Activated CD4-positive, alpha-beta T cell treated with anti-CD3 and anti-CD28 coated beads for 36 hours (primary cell): ENCODE results near the gene GC. TPM values are rescaled to one million over a fixed set of nuclear protein-coding genes. Genes with fewer than 3 reads are reported as not detected.
"Not testable (repeated sequence)": the region's sequence is repeated elsewhere in the genome, so short reads cannot be mapped to it uniquely, and the experiment has no call there.

ENCODE experiments used
- ATAC-seq: fragments of 200-7000 bp; cut with Tn5 transposase; one replicate; pipeline ENCODE4 v1.10.0; 2021; ENCODE audit warnings: mild to moderate bottlenecking, moderate library complexity
- CTCF ChIA-PET: fragments of 350-600 bp; sonication (Branson Sonifier 250); formaldehyde crosslinking; loops from one replicate; lab custom pipeline; 2021; ENCODE audit warnings: antibody characterized with exemption; lab: Charles Lee
- POLR2A ChIA-PET: fragments of 350-600 bp; sonication (Branson Sonifier 250); formaldehyde crosslinking; loops from one replicate; lab custom pipeline; 2021; ENCODE audit warnings: antibody characterized with exemption, inconsistent platforms; lab: Charles Lee
- DNase-seq: peaks from one replicate; pipeline ENCODE4 v3.0.0-alpha.2; 2020
- H3K27ac Mint-ChIP-seq: one replicate; pipeline ENCODE4 v1.8.0; 2021; ENCODE audit warnings: mixed read lengths
- H3K27me3 Mint-ChIP-seq: one replicate; pipeline ENCODE4 v1.8.0; 2021; ENCODE audit warnings: mixed read lengths
- H3K36me3 Mint-ChIP-seq: one replicate; pipeline ENCODE4 v1.8.0; 2021; ENCODE audit warnings: low read depth, mixed read lengths
- H3K4me1 Mint-ChIP-seq: one replicate; pipeline ENCODE4 v1.8.0; 2021; ENCODE audit warnings: mixed read lengths
- H3K4me3 Mint-ChIP-seq: one replicate; pipeline ENCODE4 v1.8.0; 2021; ENCODE audit warnings: mild to moderate bottlenecking, moderate library complexity, mixed read lengths
- H3K9me3 Mint-ChIP-seq: one replicate; pipeline ENCODE4 v1.8.0; 2021; ENCODE audit warnings: low read depth, mixed read lengths
- intact Hi-C, 2 experiments: fragments of 100-400 bp; cut with DNase I in 1 of 2; cut with micrococcal nuclease in 1 of 2; formaldehyde crosslinking; loops; one replicate each; pipeline versions ENCODE4 v1.14.2 to v1.15.1; 2022 to 2024; cut with DNase I, micrococcal nuclease
- total RNA-seq, 2 experiments: library from RNA; stranded (reverse); gene quantifications; one replicate each; pipeline ENCODE4 v1.2.3, GENCODE V29; 2021

The GC gene
- total RNA-seq, 2 experiments from 2014 or later, result not detected

DNA sequence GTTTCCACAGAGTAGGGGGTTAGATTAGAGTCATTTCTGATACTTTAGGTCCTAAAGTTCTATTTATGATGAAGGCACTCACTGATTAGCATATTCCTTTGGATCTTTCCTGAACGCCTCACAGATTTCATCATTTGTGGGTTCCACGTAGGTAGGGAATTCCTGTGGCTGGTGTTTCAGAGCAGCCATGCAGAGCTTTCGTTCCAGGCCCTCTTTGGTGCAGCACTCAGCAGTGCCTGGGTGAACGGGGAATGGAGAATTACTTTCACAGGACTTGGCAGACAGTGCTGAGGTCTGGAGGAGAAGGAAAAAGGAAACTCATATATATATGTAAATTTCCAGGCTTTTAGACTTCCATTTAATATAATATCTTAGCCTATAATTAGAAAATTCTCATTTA is 18.5 kb downstream of the GC start:
- H3K9me3 Mint-ChIP-seq, result no peaks in the 10 kb centered on the region
- intact Hi-C loops, result no loop called here
- H3K27me3 Mint-ChIP-seq, result peaks cover 2% of the 10 kb centered on the region
- H3K4me3 Mint-ChIP-seq, result no peak overlapping the region
- H3K27ac Mint-ChIP-seq, result no peak overlapping the region
- no peak for DNase-seq
- H3K4me1 Mint-ChIP-seq, result no peaks in the 10 kb centered on the region
- ChIA-PET POLR2A (no interaction called here), CTCF (no interaction called here)
- no peaks in the 10 kb centered on the region for H3K36me3 Mint-ChIP-seq
- ATAC-seq, result no peak

- H3K4me3 Mint-ChIP-seq, result no peak overlapping the region
- intact Hi-C loops, result no loop called here
- no peak for DNase-seq
- no peaks in the 10 kb centered on the region for H3K4me1 Mint-ChIP-seq
- H3K9me3 Mint-ChIP-seq, result no peaks in the 10 kb centered on the region
- H3K27me3 Mint-ChIP-seq, result peaks cover 3% of the 10 kb centered on the region
- no peaks in the 10 kb centered on the region for H3K36me3 Mint-ChIP-seq
- ChIA-PET POLR2A (no interaction called here), CTCF (no interaction called here)
- ATAC-seq, result no peak
- no peak overlapping the region for H3K27ac Mint-ChIP-seq
Observed at GRCh38 chr4:71752383-71753042, 31.4 kb downstream of the GC start.

DNA sequence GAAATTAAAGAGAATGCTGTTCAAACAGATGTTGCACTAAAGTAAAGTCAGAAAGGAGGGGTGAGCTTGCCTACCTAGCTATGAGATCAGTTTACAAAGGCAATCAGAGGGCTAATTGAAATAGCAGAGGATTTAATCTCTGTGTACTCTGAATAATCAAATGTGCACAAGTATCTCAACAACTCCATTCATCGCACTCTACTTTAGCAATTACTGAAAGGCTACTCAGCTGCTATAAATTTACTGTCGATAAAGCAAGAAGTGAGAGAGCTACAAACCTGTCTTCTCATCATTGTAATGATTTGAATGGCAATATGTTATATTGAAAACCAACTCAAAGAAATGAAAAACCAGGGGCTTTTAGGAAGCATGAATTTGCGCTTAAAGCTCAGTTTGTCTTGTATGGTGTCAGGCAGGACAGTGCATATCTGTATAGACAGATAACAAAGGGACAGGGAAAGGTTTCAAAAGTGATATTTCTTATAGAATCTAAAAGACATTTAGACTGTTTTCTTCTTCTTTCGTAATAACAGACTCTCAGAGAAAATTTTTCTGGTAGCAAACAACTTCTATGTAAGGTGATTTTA is 34.8 kb downstream of the GC start:
- CTCF ChIA-PET, result no interaction called here
- no peaks in the 10 kb centered on the region for H3K9me3 Mint-ChIP-seq
- POLR2A ChIA-PET, result no interaction called here
- intact Hi-C loops, result no loop called here
- H3K27me3 Mint-ChIP-seq, result peaks cover 6% of the 10 kb centered on the region
- H3K27ac Mint-ChIP-seq, result no peak overlapping the region
- no peaks in the 10 kb centered on the region for H3K36me3 Mint-ChIP-seq
- DNase-seq (no peak), ATAC-seq (no peak)
- no peaks in the 10 kb centered on the region for H3K4me1 Mint-ChIP-seq
- no peak overlapping the region for H3K4me3 Mint-ChIP-seq

GRCh38 chr4:71746379-71746778 is 37.5 kb downstream of the GC start:
- Mint-ChIP-seq H3K4me3 (no peak overlapping the region), H3K27ac (no peak overlapping the region), H3K36me3 (no peaks in the 10 kb centered on the region), H3K9me3 (no peaks in the 10 kb centered on the region), H3K27me3 (peaks cover 11% of the 10 kb centered on the region), H3K4me1 (no peaks in the 10 kb centered on the region)
- ChIA-PET POLR2A (no interaction called here), CTCF (no interaction called here)
- no peak for DNase-seq
- intact Hi-C loops, result no loop called here
- no peak for ATAC-seq

DNA sequence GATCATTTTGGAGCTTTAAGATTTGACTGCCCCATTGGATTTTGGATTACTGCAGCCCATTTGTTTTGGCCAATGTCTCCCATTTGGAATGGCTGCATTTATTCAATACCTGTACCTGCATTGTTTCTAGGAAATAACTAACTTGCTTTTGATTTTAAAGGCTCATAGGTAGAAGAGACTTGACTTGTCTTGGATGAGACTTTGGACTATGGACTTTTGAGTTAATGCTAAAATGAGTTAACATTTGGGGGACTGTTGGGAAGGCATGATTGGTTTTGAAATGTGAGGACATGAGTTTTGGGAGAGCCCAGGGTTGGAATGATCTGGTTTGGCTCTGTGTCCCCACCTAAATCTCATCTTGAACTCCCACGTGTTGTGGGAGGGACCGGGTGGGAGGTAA is 45.1 kb downstream of the GC start:
- H3K4me1 Mint-ChIP-seq, POLR2A ChIA-PET, DNase-seq, H3K36me3 Mint-ChIP-seq, CTCF ChIA-PET, H3K27me3 Mint-ChIP-seq, H3K4me3 Mint-ChIP-seq, H3K27ac Mint-ChIP-seq, ATAC-seq, intact Hi-C loops, H3K9me3 Mint-ChIP-seq: not testable (repeated sequence)

- H3K9me3 Mint-ChIP-seq, result peaks cover 8% of the 10 kb centered on the region
- H3K4me3 Mint-ChIP-seq, result no peak overlapping the region
- ATAC-seq (no peak), DNase-seq (no peak)
- no peaks in the 10 kb centered on the region for H3K4me1 Mint-ChIP-seq
- ChIA-PET CTCF (no interaction called here), POLR2A (no interaction called here)
- no peaks in the 10 kb centered on the region for H3K36me3 Mint-ChIP-seq
- H3K27me3 Mint-ChIP-seq, result peaks cover 5% of the 10 kb centered on the region
- no peak overlapping the region for H3K27ac Mint-ChIP-seq
- intact Hi-C loops, result loop anchor here in 1 of 2 experiments (5.0 kb wide), 1 partner anchor 570 kb away; no protein-coding TSS in a partner anchor
Observed at GRCh38 chr4:71732706-71733105, 51.2 kb downstream of the GC start.

DNA sequence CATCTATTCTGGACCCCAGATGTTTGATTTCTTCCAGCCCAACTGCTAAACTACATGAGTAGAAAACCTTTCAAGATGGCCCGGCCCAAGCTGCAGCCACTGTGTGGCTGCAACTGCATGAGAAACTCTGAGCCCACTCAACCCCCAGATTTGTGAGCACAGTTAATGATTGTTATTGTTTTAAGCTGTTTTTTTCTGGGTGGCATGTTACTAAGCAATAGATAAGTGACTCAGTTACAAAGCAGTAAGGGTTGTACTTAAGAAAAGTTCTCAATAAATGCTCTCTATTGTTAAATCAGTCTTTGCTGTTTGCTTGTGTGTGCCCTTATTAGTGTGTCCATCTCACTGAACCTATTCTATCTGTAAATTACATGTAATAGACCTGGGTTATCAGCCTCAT is 51.8 kb downstream of the GC start:
- DNase-seq (no peak), ATAC-seq (no peak)
- Mint-ChIP-seq H3K4me1 (no peaks in the 10 kb centered on the region), H3K27me3 (peaks cover 7% of the 10 kb centered on the region), H3K36me3 (no peaks in the 10 kb centered on the region), H3K4me3 (no peak overlapping the region), H3K27ac (no peak overlapping the region), H3K9me3 (peaks cover 2% of the 10 kb centered on the region)
- POLR2A ChIA-PET, result no interaction called here
- intact Hi-C loops, result loop anchor here in 1 of 2 experiments (5.0 kb wide), 1 partner anchor 570 kb away; no protein-coding TSS in a partner anchor
- CTCF ChIA-PET, result no interaction called here

GRCh38 chr4:71729856-71730255 is 54.0 kb downstream of the GC start:
- ChIA-PET POLR2A (no interaction called here), CTCF (interaction anchor here (0.7 kb wide), 1 partner anchor 11 kb away, joined by 3 read pairs; no protein-coding TSS in a partner anchor)
- no peak for ATAC-seq
- Mint-ChIP-seq H3K27me3 (peaks cover 9% of the 10 kb centered on the region), H3K4me1 (no peaks in the 10 kb centered on the region), H3K36me3 (no peaks in the 10 kb centered on the region), H3K27ac (no peak overlapping the region), H3K9me3 (no peaks in the 10 kb centered on the region), H3K4me3 (no peak overlapping the region)
- intact Hi-C loops, result loop anchor here in 1 of 2 experiments (5.0 kb wide), 1 partner anchor 572 kb away; no protein-coding TSS in a partner anchor
- no peak for DNase-seq

DNA sequence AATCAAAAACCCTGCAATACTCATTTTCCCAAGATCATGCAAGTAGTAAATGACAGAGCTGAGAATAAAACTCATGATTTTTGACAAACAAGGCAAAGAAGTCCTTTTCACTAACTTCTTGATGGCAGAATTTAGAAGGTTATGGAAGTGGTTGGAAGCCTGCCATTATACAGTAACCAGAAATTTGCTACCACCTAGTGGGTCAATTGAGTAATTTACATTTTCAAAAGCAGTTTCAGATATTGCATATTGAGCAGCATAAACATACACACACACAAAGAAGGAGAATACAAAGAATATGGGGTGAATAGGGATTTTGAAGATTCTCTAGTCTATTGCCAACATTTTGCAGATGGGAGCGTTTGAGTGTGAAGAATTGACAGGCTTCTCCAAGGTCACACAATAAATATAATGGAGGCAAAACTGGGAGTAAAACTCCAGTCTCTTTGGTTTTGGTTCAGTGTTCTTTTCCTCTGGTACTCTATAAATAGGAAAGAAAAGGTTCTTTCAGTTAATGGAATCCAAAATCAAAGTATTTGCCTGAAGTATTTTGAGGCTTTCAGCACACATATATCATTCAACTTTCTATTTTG is 70.2 kb downstream of the GC start:
- H3K9me3 Mint-ChIP-seq, result no peaks in the 10 kb centered on the region
- no peak overlapping the region for H3K4me3 Mint-ChIP-seq
- no peak for ATAC-seq
- CTCF ChIA-PET, result no interaction called here
- intact Hi-C loops, result loop anchor here (1.0 to 5.0 kb wide), 5 partner anchors 443 to 1112 kb away; no protein-coding TSS in a partner anchor
- H3K36me3 Mint-ChIP-seq, result no peaks in the 10 kb centered on the region
- no peak for DNase-seq
- POLR2A ChIA-PET, result no interaction called here
- H3K4me1 Mint-ChIP-seq, result no peaks in the 10 kb centered on the region
- H3K27me3 Mint-ChIP-seq, result peaks cover 2% of the 10 kb centered on the region
- H3K27ac Mint-ChIP-seq, result no peak overlapping the region

GRCh38 chr4:71711985-71712348 is 71.9 kb downstream of the GC start:
- no peak overlapping the region for H3K4me3 Mint-ChIP-seq

GRCh38 chr4:71711044-71711984 is 72.6 kb downstream of the GC start:
- no peak overlapping the region for H3K4me3 Mint-ChIP-seq
- CTCF ChIA-PET, result interaction anchor here (0.7 kb wide), 2 partner anchors 442 to 523 kb away, joined by 3 to 4 read pairs; no protein-coding TSS in a partner anchor
- no peak for DNase-seq
- POLR2A ChIA-PET, result no interaction called here
- no peaks in the 10 kb centered on the region for H3K9me3 Mint-ChIP-seq
- ATAC-seq, result no peak
- H3K4me1 Mint-ChIP-seq, result no peaks in the 10 kb centered on the region
- H3K27me3 Mint-ChIP-seq, result peaks cover 2% of the 10 kb centered on the region
- no peak overlapping the region for H3K27ac Mint-ChIP-seq
- intact Hi-C loops, result loop anchor here in 1 of 2 experiments (5.0 kb wide), 1 partner anchor 1109 kb away; no protein-coding TSS in a partner anchor
- H3K36me3 Mint-ChIP-seq, result no peaks in the 10 kb centered on the region

More at GRCh38 chr4:71711985-71712348, 71.9 kb downstream of the GC start:
- Mint-ChIP-seq H3K36me3 (no peaks in the 10 kb centered on the region), H3K9me3 (no peaks in the 10 kb centered on the region), H3K27me3 (peaks cover 2% of the 10 kb centered on the region), H3K4me1 (no peaks in the 10 kb centered on the region), H3K27ac (no peak overlapping the region)
- ChIA-PET CTCF (interaction anchor here (0.7 kb wide), 2 partner anchors 443 to 523 kb away, joined by 3 to 4 read pairs; no protein-coding TSS in a partner anchor), POLR2A (no interaction called here)
- ATAC-seq (no peak), DNase-seq (no peak)
- intact Hi-C loops, result loop anchor here (2.0 to 5.0 kb wide), 3 partner anchors 441 to 1110 kb away; no protein-coding TSS in a partner anchor
